ENCODE data around the gene PDGFB. TPM values are rescaled to one million over a fixed set of nuclear protein-coding genes. Genes with fewer than 3 reads are reported as not detected.

The PDGFB gene
- total RNA-seq, 1 experiment from 2014 or later = 8.3 TPM

DNA sequence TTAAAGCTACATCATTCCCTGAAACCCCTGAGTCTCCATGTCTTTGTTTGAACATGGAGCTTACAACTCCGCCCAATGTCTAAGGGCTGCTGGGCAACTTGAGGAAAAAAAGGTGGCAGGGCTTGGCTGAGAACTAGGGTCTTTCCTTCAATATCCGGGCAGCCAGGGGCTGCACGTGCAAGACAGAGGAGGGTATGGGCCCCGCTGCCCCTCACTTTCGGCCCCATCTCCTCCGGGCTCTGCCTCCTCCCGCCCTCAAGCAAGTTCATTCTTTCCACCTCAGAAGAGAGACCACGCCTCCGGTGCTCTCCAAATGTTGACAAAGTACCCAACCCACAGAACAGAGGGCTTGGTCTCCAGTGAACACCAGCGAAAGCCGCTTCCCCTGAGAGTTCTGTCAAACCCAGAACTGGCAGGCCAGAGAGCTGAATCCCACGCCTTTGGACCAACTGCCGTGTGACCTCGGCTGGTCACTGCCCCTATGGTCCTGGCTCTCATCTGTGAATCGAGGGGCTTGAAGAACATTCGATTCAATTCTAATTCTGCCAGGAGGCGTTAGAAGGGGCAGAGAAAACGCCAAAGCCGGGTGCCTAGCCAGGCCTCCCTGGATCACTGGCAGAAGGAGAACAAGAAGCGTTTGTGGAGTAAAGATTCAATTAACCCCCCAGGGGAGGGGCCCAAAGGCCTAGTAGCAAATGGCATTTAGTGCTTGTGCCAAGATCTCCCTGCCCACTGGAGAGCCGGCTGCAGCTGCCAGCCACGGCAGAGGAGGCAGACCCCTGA, 7.3 kb downstream of the PDGFB start:
- H3K27me3 ChIP-seq (replicated peaks; ENCODE audit: control insufficient read depth, insufficient read depth, low read length) = no peaks in the 10 kb centered on the region
- TF ChIP-seq, protein P1, sequence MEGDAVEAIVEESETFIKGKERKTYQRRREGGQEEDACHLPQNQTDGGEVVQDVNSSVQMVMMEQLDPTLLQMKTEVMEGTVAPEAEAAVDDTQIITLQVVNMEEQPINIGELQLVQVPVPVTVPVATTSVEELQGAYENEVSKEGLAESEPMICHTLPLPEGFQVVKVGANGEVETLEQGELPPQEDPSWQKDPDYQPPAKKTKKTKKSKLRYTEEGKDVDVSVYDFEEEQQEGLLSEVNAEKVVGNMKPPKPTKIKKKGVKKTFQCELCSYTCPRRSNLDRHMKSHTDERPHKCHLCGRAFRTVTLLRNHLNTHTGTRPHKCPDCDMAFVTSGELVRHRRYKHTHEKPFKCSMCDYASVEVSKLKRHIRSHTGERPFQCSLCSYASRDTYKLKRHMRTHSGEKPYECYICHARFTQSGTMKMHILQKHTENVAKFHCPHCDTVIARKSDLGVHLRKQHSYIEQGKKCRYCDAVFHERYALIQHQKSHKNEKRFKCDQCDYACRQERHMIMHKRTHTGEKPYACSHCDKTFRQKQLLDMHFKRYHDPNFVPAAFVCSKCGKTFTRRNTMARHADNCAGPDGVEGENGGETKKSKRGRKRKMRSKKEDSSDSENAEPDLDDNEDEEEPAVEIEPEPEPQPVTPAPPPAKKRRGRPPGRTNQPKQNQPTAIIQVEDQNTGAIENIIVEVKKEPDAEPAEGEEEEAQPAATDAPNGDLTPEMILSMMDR (IDR thresholded peaks at IDR 0.05; ENCODE audit: insufficient read depth in 1 of 2, low read depth in 1 of 2, low read length in 1 of 2, severe bottlenecking in 1 of 2, unreplicated experiment in 1 of 2) = no peak
- peaks cover 20% of the 10 kb centered on the region for H3K4me1 ChIP-seq
- POLR2A ChIA-PET = no interaction called here
- no peaks in the 10 kb centered on the region for H3K9me3 Mint-ChIP-seq (ENCODE audit: unreplicated experiment)
- H3K4me3 Mint-ChIP-seq (ENCODE audit: unreplicated experiment) = no peak overlapping the region
- no TSS peak for BruUV-seq (replicated peaks)
- intact Hi-C loops (cut with micrococcal nuclease; ENCODE audit: unreplicated experiment) = no loop called here
- CTCF ChIA-PET = no interaction called here
- H3K27me3 Mint-ChIP-seq (ENCODE audit: insufficient read depth, unreplicated experiment) = no peaks in the 10 kb centered on the region
- no peak overlapping the region for H3K27ac Mint-ChIP-seq (ENCODE audit: unreplicated experiment)
- H3K4me1 Mint-ChIP-seq (ENCODE audit: low read depth, unreplicated experiment) = peaks cover 24% of the 10 kb centered on the region
- peaks cover 16% of the 10 kb centered on the region for H3K36me3 Mint-ChIP-seq (ENCODE audit: insufficient read depth, unreplicated experiment)
- H3K36me3 ChIP-seq (ENCODE audit: control insufficient read depth, insufficient read depth, low read length) = no peaks in the 10 kb centered on the region
- no peaks in the 10 kb centered on the region for H3K9me3 ChIP-seq
- H3K4me3 ChIP-seq (ENCODE audit: low read depth, low read length) = no peak overlapping the region
- DNase-seq = no peak

DNA sequence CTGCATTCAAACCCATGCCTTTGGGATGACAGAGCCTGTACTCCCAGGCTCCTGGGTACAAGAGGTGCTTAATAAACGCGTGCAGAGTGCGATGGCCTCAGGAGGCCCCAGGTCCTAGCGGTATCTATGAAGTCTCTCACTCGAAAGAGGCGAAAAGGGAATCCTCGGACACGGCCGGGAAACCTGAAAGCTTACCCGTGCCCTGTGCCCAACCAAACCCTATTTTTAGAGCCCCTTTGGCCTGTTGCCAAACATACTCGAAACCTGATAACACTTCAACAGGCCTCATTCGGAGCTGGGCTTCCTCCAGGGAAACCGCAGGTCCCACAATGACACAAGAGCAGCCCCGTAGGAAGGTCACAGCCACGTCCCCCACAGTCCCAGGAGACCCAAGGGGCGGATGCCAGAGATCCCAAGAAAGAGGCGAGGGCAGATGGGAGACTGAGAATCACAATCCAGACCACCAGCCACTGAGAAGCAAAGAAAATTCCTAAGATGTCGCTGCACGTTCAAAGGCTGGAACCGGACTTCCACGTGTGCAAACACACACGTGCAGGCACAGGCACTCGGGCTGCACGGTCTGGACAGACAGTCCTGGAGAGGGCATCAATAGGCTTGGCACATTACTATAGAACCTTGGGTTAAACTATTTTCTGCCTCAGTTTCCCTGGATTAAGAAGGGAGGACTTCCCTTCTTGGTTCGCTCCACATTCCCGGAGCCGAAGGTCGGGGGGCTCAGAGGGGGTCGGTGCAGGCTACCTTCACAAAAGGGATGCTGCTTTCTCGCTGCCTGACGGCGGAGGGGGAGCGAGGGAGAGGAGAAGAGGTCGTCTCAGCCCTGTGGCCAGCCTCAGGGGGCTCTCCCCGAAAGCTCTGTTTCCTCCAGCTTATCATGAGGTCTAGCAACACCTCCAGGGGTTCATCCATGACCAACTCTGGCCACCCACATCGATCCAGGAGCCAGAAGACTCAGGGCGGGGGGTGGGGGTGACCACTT, 8.2 kb downstream of the PDGFB start:
- Histone ChIP-seq H3K4me3 (ENCODE audit: low read depth, low read length) (no peak overlapping the region), H3K27me3 (replicated peaks; ENCODE audit: control insufficient read depth, insufficient read depth, low read length) (no peaks in the 10 kb centered on the region), H3K4me1 (peaks cover 20% of the 10 kb centered on the region), H3K9me3 (no peaks in the 10 kb centered on the region), H3K36me3 (ENCODE audit: control insufficient read depth, insufficient read depth, low read length) (no peaks in the 10 kb centered on the region)
- H3K27ac Mint-ChIP-seq (ENCODE audit: unreplicated experiment) = no peak overlapping the region
- TF ChIP-seq, protein P1 (IDR thresholded peaks at IDR 0.05; ENCODE audit: insufficient read depth in 1 of 2, low read depth in 1 of 2, low read length in 1 of 2, severe bottlenecking in 1 of 2, unreplicated experiment in 1 of 2) = no peak
- POLR2A ChIA-PET = no interaction called here
- no TSS peak for BruUV-seq (replicated peaks)
- H3K27me3 Mint-ChIP-seq (ENCODE audit: insufficient read depth, unreplicated experiment) = no peaks in the 10 kb centered on the region
- CTCF ChIA-PET = no interaction called here
- H3K9me3 Mint-ChIP-seq (ENCODE audit: unreplicated experiment) = no peaks in the 10 kb centered on the region
- H3K36me3 Mint-ChIP-seq (ENCODE audit: insufficient read depth, unreplicated experiment) = peaks cover 13% of the 10 kb centered on the region
- peaks cover 24% of the 10 kb centered on the region for H3K4me1 Mint-ChIP-seq (ENCODE audit: low read depth, unreplicated experiment)
- DNase-seq = no peak
- intact Hi-C loops (cut with micrococcal nuclease; ENCODE audit: unreplicated experiment) = no loop called here
- no peak overlapping the region for H3K4me3 Mint-ChIP-seq (ENCODE audit: unreplicated experiment)

DNA sequence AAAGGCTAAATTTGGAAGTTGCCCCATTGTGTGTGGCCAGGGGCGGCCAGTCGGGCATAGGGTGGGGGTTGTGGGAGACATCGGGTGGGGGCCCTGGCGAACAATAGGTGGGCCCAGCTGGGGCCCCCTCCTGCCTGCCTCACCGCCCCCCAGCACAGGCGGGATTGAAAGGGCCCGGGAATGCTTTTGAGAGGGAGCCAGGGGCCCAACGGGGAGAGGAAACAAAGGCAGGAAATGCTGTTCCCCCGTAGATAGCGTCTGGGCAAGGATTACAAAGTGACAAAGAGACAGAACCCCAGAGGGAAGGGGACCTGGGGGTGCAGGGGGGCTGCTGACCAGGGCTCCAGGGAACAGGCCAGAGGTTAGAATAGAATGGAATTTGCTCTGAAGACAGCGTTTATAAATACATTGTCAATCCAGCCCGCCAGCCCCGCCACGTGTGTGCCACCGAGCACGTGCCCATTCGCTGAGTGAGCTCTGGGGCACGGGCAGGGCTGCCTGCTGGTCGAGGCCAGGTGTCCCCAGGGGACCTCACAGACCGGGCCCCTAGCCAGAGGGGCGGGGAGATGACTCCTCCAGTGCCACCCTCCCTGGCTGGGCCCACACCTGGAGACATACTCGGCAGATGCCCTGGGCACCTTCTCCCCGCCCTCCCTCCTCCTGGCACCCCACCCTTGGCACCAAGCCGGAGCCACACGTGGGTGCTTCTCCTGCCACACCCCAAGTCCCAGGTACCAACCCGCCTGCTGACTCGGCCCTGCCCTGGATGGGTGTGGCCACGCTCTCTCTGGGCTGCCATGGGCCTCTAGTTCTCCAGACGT, 9.7 kb downstream of the PDGFB start:
- TF ChIP-seq, protein P1 (IDR thresholded peaks at IDR 0.05; ENCODE audit: insufficient read depth in 1 of 2, low read depth in 1 of 2, low read length in 1 of 2, severe bottlenecking in 1 of 2, unreplicated experiment in 1 of 2) = no peak
- Mint-ChIP-seq H3K36me3 (ENCODE audit: insufficient read depth, unreplicated experiment) (peaks cover 8% of the 10 kb centered on the region), H3K4me3 (ENCODE audit: unreplicated experiment) (no peak overlapping the region), H3K9me3 (ENCODE audit: unreplicated experiment) (no peaks in the 10 kb centered on the region), H3K27ac (ENCODE audit: unreplicated experiment) (no peak overlapping the region), H3K4me1 (ENCODE audit: low read depth, unreplicated experiment) (peaks cover 13% of the 10 kb centered on the region), H3K27me3 (ENCODE audit: insufficient read depth, unreplicated experiment) (no peaks in the 10 kb centered on the region)
- intact Hi-C loops (cut with micrococcal nuclease; ENCODE audit: unreplicated experiment) = no loop called here
- peaks cover 15% of the 10 kb centered on the region for H3K4me1 ChIP-seq
- H3K4me3 ChIP-seq (ENCODE audit: low read depth, low read length) = no peak overlapping the region
- DNase-seq = no peak
- H3K36me3 ChIP-seq (ENCODE audit: control insufficient read depth, insufficient read depth, low read length) = 0 out of 2 replicates have a peak, but pooled peaks cover 1% of the 10 kb centered on the region
- no TSS peak for BruUV-seq (replicated peaks)
- no peaks in the 10 kb centered on the region for H3K9me3 ChIP-seq
- CTCF ChIA-PET = interaction anchor here (0.6 kb wide), 1 partner anchor 59 kb away, joined by 3 read pairs; no protein-coding TSS in a partner anchor
- no peaks in the 10 kb centered on the region for H3K27me3 ChIP-seq (replicated peaks; ENCODE audit: control insufficient read depth, insufficient read depth, low read length)
- POLR2A ChIA-PET = no interaction called here

Measured in Caco-2 (cell line).